Left cardiac atrium (tissue), 2 donors: ENCODE measurements around the gene ZNF730. TPM values are rescaled to one million over a fixed set of nuclear protein-coding genes. Genes with fewer than 3 reads are reported as not detected.

Experiments used
- total RNA-seq, 2 donors: library from RNA; stranded (reverse); fragmentation: NEBNext Ultra II Directional; extraction: Animal tissue kit (Norgen Biotek cat#: 25700); gene quantifications; one replicate each; pipeline ENCODE4 v1.2.1, GENCODE V29; 2021
- donor health status: DM: no; HTN: yes; CAD: no; lungs with severe emphysema.
- donor health status: DM: yes; HTN: yes; CAD: no.

Gene ZNF730
- total RNA-seq, 2 donors from 2014 or later = 0.24 to 0.42 TPM

Other genes with a start within 250 kb of the ZNF730 start
- 1 to 10 TPM; 3.2 to 6.8 TPM for gene ZNF728, start 113.8 kb upstream of the ZNF730 start, total RNA-seq
- gene ZNF724, start 133.4 kb downstream of the ZNF730 start, total RNA-seq = 1 to 10 TPM; 1.2 to 1.9 TPM